H54 (cell line): Measurements from ENCODE around the gene AGXT.

Source experiments
- DNase-seq: peaks from one replicate; pipeline ENCODE4 v3.0.0; 2011; ENCODE audit warnings: low spot score, mixed read lengths; ENCODE audit not compliant: insufficient read length
- FAIRE-seq: peaks from 3 replicates; lab custom pipeline; 2011; peaks lifted over from hg19 to GRCh38; lab: Jason Lieb, UNC
- POLR2A ChIP-seq: IDR thresholded peaks from 2 replicates; pipeline ENCODE4 v1.6.1; 2011; ENCODE audit warnings: low read depth, mild to moderate bottlenecking, low read length

The AGXT gene

GRCh38 chr2:240868286-240869108, at the start of gene AGXT:
AGXT (plus strand) TSS chr2:240868824; CDS start chr2:240868866, 42 bp downstream.
- DNase-seq (no peak), FAIRE-seq (no peak)
- TF ChIP-seq POLR2A: no peak

- DNase-seq (no peak), FAIRE-seq (no peak)
- no peak for TF ChIP-seq POLR2A
Observed at GRCh38 chr2:240819126-240819857, 49.3 kb upstream of the AGXT start.

- TF ChIP-seq POLR2A: no peak
- no peak for FAIRE-seq
- no peak for DNase-seq
Observed at GRCh38 chr2:240819858-240820606, 48.6 kb upstream of the AGXT start, which contains the start of gene KIF1A. KIF1A (minus strand) TSS chr2:240820219; CDS start chr2:240797752, 22,467 bp downstream.

GRCh38 chr2:240820607-240821428, 47.8 kb upstream of the AGXT start:
- no peak for TF ChIP-seq POLR2A
- DNase-seq (no peak), FAIRE-seq (no peak)

- TF ChIP-seq POLR2A: no peak
- no peak for FAIRE-seq
- no peak for DNase-seq
Observed at GRCh38 chr2:240821429-240821778, 47.2 kb upstream of the AGXT start.

- no peak for TF ChIP-seq POLR2A
- DNase-seq: no peak
- no peak for FAIRE-seq
Observed at GRCh38 chr2:240822280-240822847, 46.3 kb upstream of the AGXT start.

- FAIRE-seq (no peak), DNase-seq (no peak)
- no peak for TF ChIP-seq POLR2A
Observed at GRCh38 chr2:240823449-240824336, 44.9 kb upstream of the AGXT start.

- no peak for DNase-seq
- no peak for FAIRE-seq
- TF ChIP-seq POLR2A: no peak
Observed at GRCh38 chr2:240825476-240825875, 43.1 kb upstream of the AGXT start.

- no peak for TF ChIP-seq POLR2A
- no peak for DNase-seq
- no peak for FAIRE-seq
Observed at GRCh38 chr2:240831594-240832204, 36.9 kb upstream of the AGXT start.

- TF ChIP-seq POLR2A: no peak
- DNase-seq (peak; percentile 98), FAIRE-seq (no peak)
Observed at GRCh38 chr2:240832205-240832727, 36.4 kb upstream of the AGXT start.

- no peak for TF ChIP-seq POLR2A
- FAIRE-seq (no peak), DNase-seq (no peak)
Observed at GRCh38 chr2:240832921-240833494, 35.6 kb upstream of the AGXT start.
